CD4-positive, alpha-beta T cell treated with Interleukin-4 for 1 hour (primary cell): ENCODE data around the gene EIF2D.
A peak's percentile ranks its signal among the peaks of the same experiment; 100 is the strongest.

ENCODE experiments used
- DNase-seq, 2 donors: peaks; one replicate each; pipeline ENCODE4 v3.0.0-alpha.2; 2020 to 2022

EIF2D gene

GRCh38 chr1:206544562-206545257 is 67.6 kb downstream of the EIF2D start:
- peak; percentile 76 to 83 for DNase-seq
